GM23338 (cell line): ENCODE results near the gene EIF3L. TPM values are rescaled to one million over a fixed set of nuclear protein-coding genes. Genes with fewer than 3 reads are reported as not detected.

Experiments used
- ATAC-seq: fragments of 200-7000 bp; cut with Tn5 transposase; 3 replicates; pipeline ENCODE4 v1.9.1; 2020
- DNase-seq: peaks from one replicate; pipeline ENCODE4 v3.0.0-alpha.2; 2015; ENCODE audit warnings: low spot score
- H2AFZ ChIP-seq: fragments of 200-600 bp; sonication (generic); 2 replicates; pipeline ENCODE4 v1.8.0; 2016; ENCODE audit warnings: antibody characterized with exemption, mild to moderate bottlenecking, moderate library complexity
- H3F3A ChIP-seq: fragments of 200-600 bp; sonication (generic); replicated peaks from 2 replicates; pipeline ENCODE4 v1.8.0; 2017; ENCODE audit warnings: antibody characterized with exemption, mixed run types, low read depth
- H3K27ac ChIP-seq: fragments of 200-600 bp; sonication (generic); 2 replicates; pipeline ENCODE4 v1.6.1; 2016; ENCODE audit warnings: low read depth
- H3K27me3 ChIP-seq: fragments of 200-600 bp; sonication (generic); 2 replicates; pipeline ENCODE4 v1.8.0; 2016; ENCODE audit warnings: mild to moderate bottlenecking, mixed run types, moderate library complexity; ENCODE audit not compliant: insufficient read depth
- H3K36me3 ChIP-seq: fragments of 200-600 bp; sonication (generic); 2 replicates; pipeline ENCODE4 v1.8.0; 2016; ENCODE audit warnings: mild to moderate bottlenecking; ENCODE audit not compliant: insufficient read depth
- H3K4me1 ChIP-seq: fragments of 200-600 bp; sonication (generic); 2 replicates; pipeline ENCODE4 v1.8.0; 2016; ENCODE audit warnings: mild to moderate bottlenecking, moderate library complexity; ENCODE audit not compliant: insufficient read depth
- H3K4me2 ChIP-seq: fragments of 200-600 bp; sonication (generic); 2 replicates; pipeline ENCODE4 v1.7.1; 2017; ENCODE audit warnings: mixed run types
- H3K4me3 ChIP-seq: fragments of 200-600 bp; sonication (generic); 2 replicates; pipeline ENCODE4 v1.6.1; 2016; ENCODE audit warnings: mixed run types
- H3K79me2 ChIP-seq: fragments of 200-600 bp; sonication (generic); replicated peaks from 2 replicates; pipeline ENCODE4 v1.8.0; 2017; ENCODE audit warnings: mild to moderate bottlenecking; ENCODE audit not compliant: insufficient read depth
- H3K9me2 ChIP-seq: fragments of 200-600 bp; sonication (generic); 2 replicates; pipeline ENCODE4 v1.8.0; 2017; ENCODE audit not compliant: insufficient read depth
- H4K20me1 ChIP-seq: fragments of 200-600 bp; sonication (generic); replicated peaks from 2 replicates; pipeline ENCODE4 v1.8.0; 2017; ENCODE audit warnings: mild to moderate bottlenecking; ENCODE audit not compliant: insufficient read depth
- H3K27ac Mint-ChIP-seq: 2 replicates; pipeline ENCODE4 v1.8.0; 2020; ENCODE audit warnings: inconsistent platforms, mild to moderate bottlenecking, moderate library complexity, mixed read lengths
- H3K27me3 Mint-ChIP-seq: 3 replicates; pipeline ENCODE4 v1.8.0; 2022; ENCODE audit warnings: low read depth, mild to moderate bottlenecking, moderate library complexity, mixed read lengths, inconsistent platforms; ENCODE audit not compliant: insufficient read depth, poor library complexity
- H3K36me3 Mint-ChIP-seq: 3 replicates; pipeline ENCODE4 v1.8.0; 2021; ENCODE audit warnings: low read depth, mild to moderate bottlenecking, inconsistent platforms, moderate library complexity, mixed read lengths
- H3K4me1 Mint-ChIP-seq: 3 replicates; pipeline ENCODE4 v1.8.0; 2020; ENCODE audit warnings: mild to moderate bottlenecking, inconsistent platforms, mixed read lengths
- H3K4me3 Mint-ChIP-seq: 3 replicates; pipeline ENCODE4 v1.8.0; 2021; ENCODE audit warnings: moderate library complexity, mild to moderate bottlenecking, inconsistent platforms, mixed read lengths
- H3K9me3 Mint-ChIP-seq: 3 replicates; pipeline ENCODE4 v1.8.0; 2020; ENCODE audit warnings: moderate library complexity, mild to moderate bottlenecking, inconsistent platforms, mixed read lengths
- CREB1 ChIP-seq: fragments of 250-450 bp; sonication (Bioruptor Pico); IDR thresholded peaks from 2 replicates; pipeline ENCODE4 v1.5.0; 2020; ENCODE audit warnings: low read depth, mild to moderate bottlenecking, moderate library complexity
- ETS1 ChIP-seq: IDR thresholded peaks from 2 replicates; pipeline ENCODE4 v1.6.1; 2016; ENCODE audit warnings: antibody characterized with exemption
- EZH2 ChIP-seq: fragments of 200-600 bp; sonication (generic); IDR thresholded peaks from one replicate; pipeline ENCODE4 v1.8.0; 2017; ENCODE audit warnings: antibody characterized with exemption, mild to moderate bottlenecking, low read depth; ENCODE audit not compliant: unreplicated experiment
- EZH2phosphoT487 ChIP-seq: fragments of 200-600 bp; sonication (generic); IDR thresholded peaks from one replicate; pipeline ENCODE4 v1.8.1; 2018; ENCODE audit warnings: antibody characterized with exemption; ENCODE audit not compliant: unreplicated experiment
- JUNB ChIP-seq: IDR thresholded peaks from one replicate; pipeline ENCODE4 v1.6.1; 2016; ENCODE audit warnings: antibody characterized with exemption; ENCODE audit not compliant: unreplicated experiment
- NANOG ChIP-seq: IDR thresholded peaks from 2 replicates; pipeline ENCODE4 v1.6.1; 2016; ENCODE audit warnings: antibody characterized with exemption, borderline replicate concordance
- POLR2AphosphoS5 ChIP-seq: IDR thresholded peaks from 2 replicates; pipeline ENCODE4 v1.6.1; 2016; ENCODE audit warnings: antibody characterized with exemption, low read depth
- STAT1 ChIP-seq: IDR thresholded peaks from one replicate; pipeline ENCODE4 v1.6.1; 2016; ENCODE audit warnings: antibody characterized with exemption; ENCODE audit not compliant: unreplicated experiment
- ZNF114 ChIP-seq: fragments of 250-450 bp; sonication (Bioruptor Pico); IDR thresholded peaks from 2 replicates; pipeline ENCODE4 v1.5.0; 2020; ENCODE audit warnings: mild to moderate bottlenecking, moderate library complexity
- ZNF331 ChIP-seq: fragments of 250-450 bp; sonication (Bioruptor Pico); IDR thresholded peaks from 2 replicates; pipeline ENCODE4 v1.5.0; 2020; ENCODE audit warnings: low read depth, mild to moderate bottlenecking, moderate library complexity
- polyA plus RNA-seq: library from polyadenylated mRNA; unstranded; fragments of >200 nt; fragmentation: Nextera tagmentation; extraction: Ambion mirVana; gene quantifications from 2 replicates; pipeline ENCODE4 v1.2.1, GENCODE V29; 2016
- total RNA-seq: library from RNA; depleted of rRNA; stranded (reverse); fragments of >200 nt; shearing (Covaris generic); gene quantifications from 2 replicates; pipeline ENCODE4 v1.2.3, GENCODE V29; 2014
- TF ChIP-seq, protein P1 (sequence below), 2 experiments: fragments of 200-600 bp in 1 of 2; sonication (generic) in 1 of 2; conservative IDR thresholded peaks; 2 replicates each; pipeline versions ENCODE4 v1.5.1 to v1.6.1; 2016 to 2017; ENCODE audit warnings: antibody characterized with exemption in 2 of 2, low read depth in 2 of 2, mild to moderate bottlenecking in 2 of 2, moderate library complexity in 1 of 2
- TF ChIP-seq, protein P2 (sequence below): fragments of 250-450 bp; sonication (Bioruptor Pico); IDR thresholded peaks from 2 replicates; pipeline ENCODE4 v1.5.0; 2020; ENCODE audit warnings: mild to moderate bottlenecking, moderate library complexity
- TF ChIP-seq, protein P3 (sequence below): IDR thresholded peaks from one replicate; pipeline ENCODE4 v1.6.1; 2018; ENCODE audit warnings: antibody characterized with exemption; ENCODE audit not compliant: unreplicated experiment

EIF3L gene
- total and polyA plus RNA-seq, 2 experiments from 2014 or later: 430 to 459 TPM

- no peak overlapping the region for H3K27ac Mint-ChIP-seq
- no peaks in the 10 kb centered on the region for H3K4me1 ChIP-seq
- H3K27me3 Mint-ChIP-seq: peaks cover 6% of the 10 kb centered on the region
- H3K27me3 ChIP-seq: no peaks in the 10 kb centered on the region
- no peaks in the 10 kb centered on the region for H3K9me2 ChIP-seq
- H3F3A ChIP-seq: no peaks in the 10 kb centered on the region
- H4K20me1 ChIP-seq: no peaks in the 10 kb centered on the region
- H3K4me1 Mint-ChIP-seq: no peaks in the 10 kb centered on the region
- no peak overlapping the region for H3K4me2 ChIP-seq
- H2AFZ ChIP-seq: no peak overlapping the region
- no peaks in the 10 kb centered on the region for H3K79me2 ChIP-seq
- DNase-seq: no peak
- no peak overlapping the region for H3K4me3 ChIP-seq
- no peak overlapping the region for H3K4me3 Mint-ChIP-seq
- peaks cover 9% of the 10 kb centered on the region; the same call in 2 of the 3 replicates for H3K36me3 Mint-ChIP-seq
- TF ChIP-seq STAT1 (no peak), NANOG (no peak), ETS1 (no peak), POLR2AphosphoS5 (no peak), EZH2 (no peak), EZH2phosphoT487 (no peak), JUNB (no peak), CREB1 (CRISPR knock-in tag) (no peak), ZNF331 (CRISPR knock-in tag) (no peak), ZNF114 (CRISPR knock-in tag) (no peak)
- TF ChIP-seq, protein P1, sequence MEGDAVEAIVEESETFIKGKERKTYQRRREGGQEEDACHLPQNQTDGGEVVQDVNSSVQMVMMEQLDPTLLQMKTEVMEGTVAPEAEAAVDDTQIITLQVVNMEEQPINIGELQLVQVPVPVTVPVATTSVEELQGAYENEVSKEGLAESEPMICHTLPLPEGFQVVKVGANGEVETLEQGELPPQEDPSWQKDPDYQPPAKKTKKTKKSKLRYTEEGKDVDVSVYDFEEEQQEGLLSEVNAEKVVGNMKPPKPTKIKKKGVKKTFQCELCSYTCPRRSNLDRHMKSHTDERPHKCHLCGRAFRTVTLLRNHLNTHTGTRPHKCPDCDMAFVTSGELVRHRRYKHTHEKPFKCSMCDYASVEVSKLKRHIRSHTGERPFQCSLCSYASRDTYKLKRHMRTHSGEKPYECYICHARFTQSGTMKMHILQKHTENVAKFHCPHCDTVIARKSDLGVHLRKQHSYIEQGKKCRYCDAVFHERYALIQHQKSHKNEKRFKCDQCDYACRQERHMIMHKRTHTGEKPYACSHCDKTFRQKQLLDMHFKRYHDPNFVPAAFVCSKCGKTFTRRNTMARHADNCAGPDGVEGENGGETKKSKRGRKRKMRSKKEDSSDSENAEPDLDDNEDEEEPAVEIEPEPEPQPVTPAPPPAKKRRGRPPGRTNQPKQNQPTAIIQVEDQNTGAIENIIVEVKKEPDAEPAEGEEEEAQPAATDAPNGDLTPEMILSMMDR (conservative IDR thresholded peaks at IDR 0.05; ENCODE audit: low read depth in 2 of 2): no peak
- TF ChIP-seq, protein P2, sequence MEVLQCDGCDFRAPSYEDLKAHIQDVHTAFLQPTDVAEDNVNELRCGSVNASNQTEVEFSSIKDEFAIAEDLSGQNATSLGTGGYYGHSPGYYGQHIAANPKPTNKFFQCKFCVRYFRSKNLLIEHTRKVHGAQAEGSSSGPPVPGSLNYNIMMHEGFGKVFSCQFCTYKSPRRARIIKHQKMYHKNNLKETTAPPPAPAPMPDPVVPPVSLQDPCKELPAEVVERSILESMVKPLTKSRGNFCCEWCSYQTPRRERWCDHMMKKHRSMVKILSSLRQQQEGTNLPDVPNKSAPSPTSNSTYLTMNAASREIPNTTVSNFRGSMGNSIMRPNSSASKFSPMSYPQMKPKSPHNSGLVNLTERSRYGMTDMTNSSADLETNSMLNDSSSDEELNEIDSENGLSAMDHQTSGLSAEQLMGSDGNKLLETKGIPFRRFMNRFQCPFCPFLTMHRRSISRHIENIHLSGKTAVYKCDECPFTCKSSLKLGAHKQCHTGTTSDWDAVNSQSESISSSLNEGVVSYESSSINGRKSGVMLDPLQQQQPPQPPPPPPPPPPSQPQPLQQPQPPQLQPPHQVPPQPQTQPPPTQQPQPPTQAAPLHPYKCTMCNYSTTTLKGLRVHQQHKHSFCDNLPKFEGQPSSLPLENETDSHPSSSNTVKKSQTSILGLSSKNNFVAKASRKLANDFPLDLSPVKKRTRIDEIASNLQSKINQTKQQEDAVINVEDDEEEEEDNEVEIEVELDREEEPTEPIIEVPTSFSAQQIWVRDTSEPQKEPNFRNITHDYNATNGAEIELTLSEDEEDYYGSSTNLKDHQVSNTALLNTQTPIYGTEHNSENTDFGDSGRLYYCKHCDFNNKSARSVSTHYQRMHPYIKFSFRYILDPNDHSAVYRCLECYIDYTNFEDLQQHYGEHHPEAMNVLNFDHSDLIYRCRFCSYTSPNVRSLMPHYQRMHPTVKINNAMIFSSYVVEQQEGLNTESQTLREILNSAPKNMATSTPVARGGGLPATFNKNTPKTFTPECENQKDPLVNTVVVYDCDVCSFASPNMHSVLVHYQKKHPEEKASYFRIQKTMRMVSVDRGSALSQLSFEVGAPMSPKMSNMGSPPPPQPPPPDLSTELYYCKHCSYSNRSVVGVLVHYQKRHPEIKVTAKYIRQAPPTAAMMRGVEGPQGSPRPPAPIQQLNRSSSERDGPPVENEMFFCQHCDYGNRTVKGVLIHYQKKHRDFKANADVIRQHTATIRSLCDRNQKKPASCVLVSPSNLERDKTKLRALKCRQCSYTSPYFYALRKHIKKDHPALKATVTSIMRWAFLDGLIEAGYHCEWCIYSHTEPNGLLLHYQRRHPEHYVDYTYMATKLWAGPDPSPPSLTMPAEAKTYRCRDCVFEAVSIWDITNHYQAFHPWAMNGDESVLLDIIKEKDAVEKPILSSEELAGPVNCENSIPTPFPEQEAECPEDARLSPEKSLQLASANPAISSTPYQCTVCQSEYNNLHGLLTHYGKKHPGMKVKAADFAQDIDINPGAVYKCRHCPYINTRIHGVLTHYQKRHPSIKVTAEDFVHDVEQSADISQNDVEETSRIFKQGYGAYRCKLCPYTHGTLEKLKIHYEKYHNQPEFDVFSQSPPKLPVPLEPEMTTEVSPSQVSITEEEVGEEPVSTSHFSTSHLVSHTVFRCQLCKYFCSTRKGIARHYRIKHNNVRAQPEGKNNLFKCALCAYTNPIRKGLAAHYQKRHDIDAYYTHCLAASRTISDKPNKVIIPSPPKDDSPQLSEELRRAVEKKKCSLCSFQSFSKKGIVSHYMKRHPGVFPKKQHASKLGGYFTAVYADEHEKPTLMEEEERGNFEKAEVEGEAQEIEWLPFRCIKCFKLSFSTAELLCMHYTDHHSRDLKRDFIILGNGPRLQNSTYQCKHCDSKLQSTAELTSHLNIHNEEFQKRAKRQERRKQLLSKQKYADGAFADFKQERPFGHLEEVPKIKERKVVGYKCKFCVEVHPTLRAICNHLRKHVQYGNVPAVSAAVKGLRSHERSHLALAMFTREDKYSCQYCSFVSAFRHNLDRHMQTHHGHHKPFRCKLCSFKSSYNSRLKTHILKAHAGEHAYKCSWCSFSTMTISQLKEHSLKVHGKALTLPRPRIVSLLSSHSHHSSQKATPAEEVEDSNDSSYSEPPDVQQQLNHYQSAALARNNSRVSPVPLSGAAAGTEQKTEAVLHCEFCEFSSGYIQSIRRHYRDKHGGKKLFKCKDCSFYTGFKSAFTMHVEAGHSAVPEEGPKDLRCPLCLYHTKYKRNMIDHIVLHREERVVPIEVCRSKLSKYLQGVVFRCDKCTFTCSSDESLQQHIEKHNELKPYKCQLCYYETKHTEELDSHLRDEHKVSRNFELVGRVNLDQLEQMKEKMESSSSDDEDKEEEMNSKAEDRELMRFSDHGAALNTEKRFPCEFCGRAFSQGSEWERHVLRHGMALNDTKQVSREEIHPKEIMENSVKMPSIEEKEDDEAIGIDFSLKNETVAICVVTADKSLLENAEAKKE (CRISPR knock-in tag): no peak
- TF ChIP-seq, protein P3, sequence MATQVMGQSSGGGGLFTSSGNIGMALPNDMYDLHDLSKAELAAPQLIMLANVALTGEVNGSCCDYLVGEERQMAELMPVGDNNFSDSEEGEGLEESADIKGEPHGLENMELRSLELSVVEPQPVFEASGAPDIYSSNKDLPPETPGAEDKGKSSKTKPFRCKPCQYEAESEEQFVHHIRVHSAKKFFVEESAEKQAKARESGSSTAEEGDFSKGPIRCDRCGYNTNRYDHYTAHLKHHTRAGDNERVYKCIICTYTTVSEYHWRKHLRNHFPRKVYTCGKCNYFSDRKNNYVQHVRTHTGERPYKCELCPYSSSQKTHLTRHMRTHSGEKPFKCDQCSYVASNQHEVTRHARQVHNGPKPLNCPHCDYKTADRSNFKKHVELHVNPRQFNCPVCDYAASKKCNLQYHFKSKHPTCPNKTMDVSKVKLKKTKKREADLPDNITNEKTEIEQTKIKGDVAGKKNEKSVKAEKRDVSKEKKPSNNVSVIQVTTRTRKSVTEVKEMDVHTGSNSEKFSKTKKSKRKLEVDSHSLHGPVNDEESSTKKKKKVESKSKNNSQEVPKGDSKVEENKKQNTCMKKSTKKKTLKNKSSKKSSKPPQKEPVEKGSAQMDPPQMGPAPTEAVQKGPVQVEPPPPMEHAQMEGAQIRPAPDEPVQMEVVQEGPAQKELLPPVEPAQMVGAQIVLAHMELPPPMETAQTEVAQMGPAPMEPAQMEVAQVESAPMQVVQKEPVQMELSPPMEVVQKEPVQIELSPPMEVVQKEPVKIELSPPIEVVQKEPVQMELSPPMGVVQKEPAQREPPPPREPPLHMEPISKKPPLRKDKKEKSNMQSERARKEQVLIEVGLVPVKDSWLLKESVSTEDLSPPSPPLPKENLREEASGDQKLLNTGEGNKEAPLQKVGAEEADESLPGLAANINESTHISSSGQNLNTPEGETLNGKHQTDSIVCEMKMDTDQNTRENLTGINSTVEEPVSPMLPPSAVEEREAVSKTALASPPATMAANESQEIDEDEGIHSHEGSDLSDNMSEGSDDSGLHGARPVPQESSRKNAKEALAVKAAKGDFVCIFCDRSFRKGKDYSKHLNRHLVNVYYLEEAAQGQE: no peak
- no peaks in the 10 kb centered on the region for H3K9me3 Mint-ChIP-seq
- no peak for ATAC-seq
- H3K36me3 ChIP-seq: no peaks in the 10 kb centered on the region
- H3K27ac ChIP-seq: no peak overlapping the region
These were observed 76.5 kb downstream of the EIF3L start for GRCh38 chr22:37925767-37926166.
